Measurements from ENCODE around the gene ZNF431. TPM values are rescaled to one million over a fixed set of nuclear protein-coding genes. Genes with fewer than 3 reads are reported as not detected.

The ZNF431 gene
- total and polyA plus RNA-seq, 4 donors: 0.29 to 6.6 (median 1.5) TPM

GRCh38 chr19:21117041-21117907 lies 24.6 kb upstream of the ZNF431 start:
- WGBS: 93% methylated on average over 2 of the region's 2 CpGs

More at GRCh38 chr19:21117041-21117907, 24.6 kb upstream of the ZNF431 start:
- Histone ChIP-seq H3K4me1 (ENCODE audit: control insufficient read depth in 4 of 4, insufficient read depth in 4 of 4, low read length in 3 of 4) (no peaks in the 10 kb centered on the region), H3K9ac (ENCODE audit: low read depth in 1 of 2, low read length in 2 of 2) (no peak overlapping the region), H3K36me3 (ENCODE audit: control insufficient read depth in 4 of 4, insufficient read depth in 3 of 4, low read depth in 1 of 4, low read length in 3 of 4) (peaks cover 0 to 3% (median 1%) of the 10 kb centered on the region in 4 donors), H3K4me3 (ENCODE audit: low read depth in 1 of 3, low read length in 3 of 3) (no peak overlapping the region), H3K27ac (ENCODE audit: low read depth in 1 of 2, low read length in 2 of 2) (no peak overlapping the region), H3K27me3 (ENCODE audit: control insufficient read depth in 4 of 4, insufficient read depth in 4 of 4, low read length in 3 of 4) (no peaks in the 10 kb centered on the region), H3K9me3 (ENCODE audit: control insufficient read depth in 4 of 4, low read length in 3 of 4) (peaks cover 0 to 12% (median 4%) of the 10 kb centered on the region in 4 donors)
- TF ChIP-seq EGR1 (IDR thresholded peaks at IDR 0.05; ENCODE audit: low read depth in 2 of 2) (no peak), CTCF (IDR thresholded peaks at IDR 0.05; ENCODE audit: low read depth, low read length, missing input control) (no peak), JUND (IDR thresholded peaks at IDR 0.05) (no peak), GABPA (IDR thresholded peaks at IDR 0.05 in 1 of 2, conservative IDR thresholded peaks at IDR 0.05 in 1 of 2) (no peak), REST (IDR thresholded peaks at IDR 0.05) (no peak), ZBTB33 (IDR thresholded peaks at IDR 0.05) (no peak), ATF3 (IDR thresholded peaks at IDR 0.05) (no peak), RXRA (IDR thresholded peaks at IDR 0.05) (no peak), MAX (IDR thresholded peaks at IDR 0.05) (no peak), FOXA2 (IDR thresholded peaks at IDR 0.05) (no peak), NR2F2 (IDR thresholded peaks at IDR 0.05) (no peak), FOXA1 (IDR thresholded peaks at IDR 0.05) (no peak), YY1 (IDR thresholded peaks at IDR 0.05) (no peak), RAD21 (IDR thresholded peaks at IDR 0.05) (no peak), TAF1 (conservative IDR thresholded peaks at IDR 0.05) (no peak), HNF4G (IDR thresholded peaks at IDR 0.05) (no peak), SP1 (IDR thresholded peaks at IDR 0.05) (no peak), HNF4A (conservative IDR thresholded peaks at IDR 0.05) (no peak)
- DNase-seq (ENCODE audit: low spot score): no peak
